Measurements from ENCODE around the gene CHRNA4.

- TF ChIP-seq CTCF (optimal IDR thresholded peaks at IDR 0.05 in 1 of 3, IDR thresholded peaks at IDR 0.05 in 1 of 3, conservative IDR thresholded peaks at IDR 0.05 in 1 of 3; ENCODE audit: extremely low read depth in 1 of 3, insufficient read depth in 2 of 3, low read length in 3 of 3) = no peak
- TF ChIP-seq EZH2 (IDR thresholded peaks at IDR 0.05; ENCODE audit: low read length) = no peak
Measured at GRCh38 chr20:63374504-63374903, 13.4 kb upstream of the CHRNA4 start.
